Esophagus (tissue), 2 donors: ENCODE data around the gene MYOD1. TPM values are rescaled to one million over a fixed set of nuclear protein-coding genes. Genes with fewer than 3 reads are reported as not detected.

Experiments
- H3K27ac ChIP-seq, 2 donors: one replicate each; pipeline ENCODE4 v1.5.1; 2013; ENCODE audit warnings: low read depth in 2 of 2, mild to moderate bottlenecking in 2 of 2, inconsistent platforms in 1 of 2, low read length in 1 of 2, moderate library complexity in 1 of 2
- H3K27me3 ChIP-seq, 2 donors: one replicate each; pipeline ENCODE4 v1.6.1; 2013; ENCODE audit warnings: low read length in 2 of 2, control low read depth in 1 of 2, mild to moderate bottlenecking in 1 of 2; ENCODE audit not compliant: insufficient read depth in 2 of 2, control insufficient read depth in 1 of 2
- H3K36me3 ChIP-seq, 2 donors: one replicate each; pipeline ENCODE4 v1.6.1; 2013; ENCODE audit warnings: low read length in 1 of 2; ENCODE audit not compliant: control insufficient read depth in 2 of 2, insufficient read depth in 2 of 2
- H3K4me1 ChIP-seq, 2 donors: one replicate each; pipeline ENCODE4 v1.6.1; 2013; ENCODE audit warnings: low read length in 1 of 2; ENCODE audit not compliant: control insufficient read depth in 2 of 2, insufficient read depth in 2 of 2
- H3K4me3 ChIP-seq, 2 donors: one replicate each; pipeline ENCODE4 v1.5.1; 2013; ENCODE audit warnings: low read length in 2 of 2, mild to moderate bottlenecking in 2 of 2, low read depth in 1 of 2, moderate library complexity in 1 of 2
- H3K9me3 ChIP-seq, 2 donors: one replicate each; pipeline ENCODE4 v1.6.1; 2013; ENCODE audit warnings: mild to moderate bottlenecking in 2 of 2, low read depth in 1 of 2, low read length in 1 of 2, moderate library complexity in 1 of 2; ENCODE audit not compliant: control insufficient read depth in 2 of 2, insufficient read depth in 1 of 2
- WGBS, 2 donors: extraction: QIAGEN DNeasy Blood & Tissue Kit; methylation state at CpG; one replicate each; pipeline ENCODE4 v1.1.7; 2013; 5-methylcytosine and 5-hydroxymethylcytosine counted together
- polyA plus RNA-seq, 2 donors: library from polyadenylated mRNA; stranded (reverse); fragments of 200-250 nt; gene quantifications; one replicate each; pipeline ENCODE4 v1.2.3, GENCODE V29; 2013
- donor health status: healthy with polysubstance abuse.
- donor health status: Bipolar disorder and iron deficiency.

Gene MYOD1
- polyA plus RNA-seq, result not detected

GRCh38 chr11:17719028-17719937 lies at the start of gene MYOD1:
Gene MYOD1 (plus strand): TSS chr11:17719571. CDS start chr11:17719783, 212 bp downstream.
- Histone ChIP-seq H3K4me1 (peaks cover 8 to 10% of the 10 kb centered on the region in 2 donors), H3K27ac (no peak within 1 kb of the TSS), H3K27me3 (peaks cover 16 to 34% of the 10 kb centered on the region in 2 donors), H3K36me3 (no peaks in the 10 kb centered on the region), H3K9me3 (peaks cover 0 to 3% of the 10 kb centered on the region in 2 donors), H3K4me3 (no peak within 1 kb of the TSS)
- WGBS, 2 donors, result 5 to 8% methylated on average over 57 to 68 of the region's 68 CpGs

GRCh38 chr11:17672469-17672868 lies 46.9 kb upstream of the MYOD1 start:
- H3K36me3 ChIP-seq, result no peaks in the 10 kb centered on the region
- WGBS, 2 donors, result 84 to 87% methylated on average over 7 of the region's 7 CpGs
- no peaks in the 10 kb centered on the region for H3K9me3 ChIP-seq
- no peaks in the 10 kb centered on the region for H3K27me3 ChIP-seq
- H3K4me3 ChIP-seq, result no peak overlapping the region
- no peaks in the 10 kb centered on the region for H3K4me1 ChIP-seq
- no peak overlapping the region for H3K27ac ChIP-seq

- Histone ChIP-seq H3K27ac (no peak overlapping the region), H3K9me3 (no peaks in the 10 kb centered on the region), H3K4me3 (no peak overlapping the region), H3K36me3 (no peaks in the 10 kb centered on the region), H3K27me3 (no peaks in the 10 kb centered on the region), H3K4me1 (no peaks in the 10 kb centered on the region)
- 74 to 76% methylated on average over 1 of the region's 1 CpG for WGBS, 2 donors
Observed at GRCh38 chr11:17673951-17674350, 45.4 kb upstream of the MYOD1 start.

GRCh38 chr11:17682848-17683247 lies 36.5 kb upstream of the MYOD1 start:
- Histone ChIP-seq H3K36me3 (no peaks in the 10 kb centered on the region), H3K4me3 (no peak overlapping the region), H3K27ac (no peak overlapping the region), H3K9me3 (no peaks in the 10 kb centered on the region), H3K4me1 (no peaks in the 10 kb centered on the region), H3K27me3 (no peaks in the 10 kb centered on the region)

GRCh38 chr11:17683377-17684161 lies 35.8 kb upstream of the MYOD1 start:
- no peaks in the 10 kb centered on the region for H3K27me3 ChIP-seq
- no peaks in the 10 kb centered on the region for H3K36me3 ChIP-seq
- WGBS, 2 donors, result 56 to 65% methylated on average over 12 of the region's 12 CpGs
- H3K9me3 ChIP-seq, result no peaks in the 10 kb centered on the region
- H3K27ac ChIP-seq, result no peak overlapping the region
- H3K4me1 ChIP-seq, result no peaks in the 10 kb centered on the region
- no peak overlapping the region for H3K4me3 ChIP-seq

- no peaks in the 10 kb centered on the region for H3K36me3 ChIP-seq
- no peak overlapping the region for H3K27ac ChIP-seq
- H3K4me1 ChIP-seq, result no peaks in the 10 kb centered on the region
- H3K27me3 ChIP-seq, result no peaks in the 10 kb centered on the region
- H3K9me3 ChIP-seq, result no peaks in the 10 kb centered on the region
- no peak overlapping the region for H3K4me3 ChIP-seq
- WGBS, 2 donors, result 79 to 85% methylated on average over 5 of the region's 5 CpGs
Observed at GRCh38 chr11:17684550-17684949, 34.8 kb upstream of the MYOD1 start.

- Histone ChIP-seq H3K27ac (no peak overlapping the region), H3K9me3 (no peaks in the 10 kb centered on the region), H3K27me3 (no peaks in the 10 kb centered on the region), H3K36me3 (no peaks in the 10 kb centered on the region), H3K4me1 (no peaks in the 10 kb centered on the region), H3K4me3 (no peak overlapping the region)
- WGBS, 2 donors, result 28 to 41% methylated on average over 8 of the region's 8 CpGs
Observed at GRCh38 chr11:17686231-17686980, 33.0 kb upstream of the MYOD1 start.

GRCh38 chr11:17687946-17688670 lies 31.3 kb upstream of the MYOD1 start:
- WGBS, 2 donors, result 88 to 91% methylated on average over 18 of the region's 18 CpGs
- Histone ChIP-seq H3K4me1 (no peaks in the 10 kb centered on the region), H3K27me3 (no peaks in the 10 kb centered on the region), H3K27ac (no peak overlapping the region), H3K36me3 (no peaks in the 10 kb centered on the region), H3K9me3 (no peaks in the 10 kb centered on the region), H3K4me3 (no peak overlapping the region)

GRCh38 chr11:17691550-17691949 lies 27.8 kb upstream of the MYOD1 start:
- H3K27ac ChIP-seq, result no peak overlapping the region
- peaks cover 4 to 7% of the 10 kb centered on the region in 2 donors for H3K27me3 ChIP-seq
- no peak overlapping the region for H3K4me3 ChIP-seq
- no peaks in the 10 kb centered on the region for H3K4me1 ChIP-seq
- no peaks in the 10 kb centered on the region for H3K9me3 ChIP-seq
- WGBS, 2 donors, result 58 to 60% methylated on average over 2 of the region's 2 CpGs
- no peaks in the 10 kb centered on the region for H3K36me3 ChIP-seq
